Superior temporal gyrus (tissue), 1 donor: ENCODE measurements around the gene VRK3.
"Not testable (repeated sequence)": the region's sequence is repeated elsewhere in the genome, so short reads cannot be mapped to it uniquely, and the experiment has no call there.

Source experiments
- DNase-seq: peaks from one replicate; pipeline ENCODE4 v3.0.0-alpha.2; 2016; ENCODE audit errors: extremely low spot score

The VRK3 gene

DNA sequence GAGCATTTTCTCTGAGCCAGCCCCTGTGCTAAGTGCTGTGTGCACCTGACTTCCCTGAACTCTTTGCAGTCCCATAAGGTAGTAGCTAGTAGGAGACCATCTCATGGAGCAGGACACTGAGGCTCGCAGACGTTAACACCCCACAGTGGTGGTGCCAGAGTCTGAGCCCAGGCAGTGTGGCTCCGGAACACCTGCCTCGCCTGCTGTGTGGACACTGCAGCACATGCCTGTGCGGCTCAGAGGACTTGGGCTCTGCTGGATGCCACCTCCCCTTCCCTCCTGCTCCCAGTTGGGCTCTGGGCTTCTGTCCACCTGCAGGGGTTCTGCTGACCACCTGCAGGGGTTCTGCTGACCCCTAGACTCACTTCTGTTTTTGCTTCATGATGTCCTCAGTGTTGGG is 37.2 kb downstream of the VRK3 start:
- DNase-seq, result no peak

DNA sequence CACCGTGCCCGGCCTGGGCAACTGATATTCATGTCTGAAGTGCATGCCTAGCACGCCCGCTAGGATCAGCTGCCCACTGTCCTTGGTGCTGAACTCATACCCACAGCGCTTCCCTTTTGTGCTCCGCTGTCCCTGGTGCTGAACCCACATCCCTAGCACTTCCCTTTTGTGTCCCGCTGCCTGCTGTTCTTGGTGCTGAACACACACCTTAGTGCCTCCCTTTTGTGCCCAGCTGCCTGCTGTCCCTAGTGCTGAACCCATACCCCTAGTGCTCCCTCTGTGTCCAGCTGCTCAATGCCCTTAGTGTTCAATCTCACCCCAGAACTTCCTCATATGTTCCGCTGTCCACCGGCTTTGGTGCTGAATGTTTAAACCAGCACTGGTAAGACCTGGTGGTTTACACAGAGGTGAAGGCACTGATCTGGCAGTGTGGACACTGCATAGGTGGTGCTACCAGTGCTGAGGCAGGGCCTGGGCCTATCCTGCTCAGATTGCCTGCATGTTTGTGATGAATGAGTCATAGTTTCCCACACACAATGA is 37.9 kb downstream of the VRK3 start:
- peak; percentile 77 for DNase-seq

GRCh38 chr19:49986354-49986753 is 38.8 kb downstream of the VRK3 start:
- no peak for DNase-seq

DNA sequence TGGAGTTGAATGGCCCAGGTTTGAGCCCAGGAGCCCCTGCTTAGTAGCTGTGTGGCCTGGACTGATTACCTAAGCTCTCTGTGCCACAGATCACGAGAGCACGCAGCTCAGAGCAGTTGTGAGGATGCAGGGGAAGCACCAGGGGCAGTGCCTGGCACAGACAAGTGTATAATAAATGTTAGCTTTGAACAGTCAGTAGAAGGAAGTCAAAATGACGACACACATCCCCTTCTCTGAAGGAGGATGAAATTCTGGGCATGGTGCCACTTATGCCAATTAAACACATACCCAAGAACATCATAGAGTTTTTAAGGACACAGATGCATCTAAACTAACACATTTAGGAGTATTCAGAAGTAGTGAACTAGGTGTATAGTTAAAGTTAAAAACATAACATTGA is 39.3 kb downstream of the VRK3 start:
- DNase-seq, result peak; percentile 23

DNA sequence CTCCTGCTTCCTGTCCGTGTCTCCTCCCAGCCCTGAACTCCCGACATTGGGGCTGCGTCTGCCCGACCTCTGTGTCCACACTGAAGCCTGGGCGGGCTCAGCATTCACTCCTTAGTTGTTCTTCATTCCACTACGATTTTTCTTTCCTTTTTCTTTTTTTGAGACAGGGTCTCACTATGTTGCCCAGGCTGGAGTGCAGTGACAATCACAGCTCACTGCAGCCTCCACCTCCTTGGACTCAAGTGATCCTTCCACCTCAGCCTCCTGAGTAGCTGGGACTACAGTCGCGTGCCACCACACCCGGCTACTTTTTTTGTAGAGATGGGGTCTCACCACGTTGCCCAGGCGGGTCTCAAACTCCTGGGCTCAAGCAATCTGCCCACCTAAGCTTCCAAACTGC is 40.7 kb downstream of the VRK3 start:
- DNase-seq, result no peak

DNA sequence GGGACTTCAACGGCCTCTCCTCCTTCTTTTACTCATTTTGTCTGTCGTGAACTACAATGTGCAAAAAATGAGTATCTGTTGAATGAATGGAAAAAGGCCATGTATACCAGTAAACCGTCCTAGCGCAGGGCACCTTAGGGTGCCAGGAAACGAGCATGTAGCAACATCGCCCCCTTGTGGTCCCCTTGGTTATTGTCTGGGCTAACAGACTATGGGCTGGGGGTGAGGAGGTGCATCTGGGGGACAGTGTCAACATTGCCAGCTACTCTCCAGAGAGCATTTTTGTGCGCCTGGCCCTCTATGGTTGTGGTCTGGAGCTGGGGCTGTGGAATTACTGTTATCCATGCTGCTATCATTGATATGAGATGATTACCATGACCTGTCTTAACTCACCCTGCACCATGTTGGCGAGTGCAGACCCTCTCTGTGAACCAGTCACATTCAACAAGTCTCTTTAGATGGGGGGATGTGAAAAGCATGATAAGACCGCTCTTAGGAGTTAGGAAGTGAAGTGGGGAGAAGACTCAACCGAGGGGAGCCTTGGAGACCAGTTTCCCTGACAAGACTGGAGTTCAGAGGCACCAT is 41.4 kb downstream of the VRK3 start:
- DNase-seq, result peak; percentile 77

- DNase-seq, result no peak
Observed at GRCh38 chr19:49981603-49982593, 43.3 kb downstream of the VRK3 start.

GRCh38 chr19:49978324-49978723 is 46.8 kb downstream of the VRK3 start:
- DNase-seq, result no peak

DNA sequence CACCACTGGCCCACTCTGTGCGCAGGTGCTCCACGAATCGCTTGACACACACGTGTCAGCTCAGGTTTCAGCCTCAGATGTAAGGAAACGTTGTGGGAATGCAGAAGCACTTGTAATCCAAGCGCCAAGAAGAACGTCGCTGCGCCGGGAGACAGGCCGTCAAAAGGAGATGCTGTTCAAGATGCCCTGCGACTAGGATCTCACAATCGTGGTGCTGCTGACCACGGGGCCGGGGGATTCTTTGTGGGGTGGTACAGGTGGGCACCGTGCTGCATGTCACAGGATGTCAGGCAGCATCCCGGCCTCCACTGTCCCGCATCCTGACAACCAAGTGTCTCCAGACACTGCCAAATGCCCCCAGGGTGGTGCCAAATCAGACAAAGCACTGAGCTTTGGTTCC is 47.3 kb downstream of the VRK3 start:
- DNase-seq, result no peak

DNA sequence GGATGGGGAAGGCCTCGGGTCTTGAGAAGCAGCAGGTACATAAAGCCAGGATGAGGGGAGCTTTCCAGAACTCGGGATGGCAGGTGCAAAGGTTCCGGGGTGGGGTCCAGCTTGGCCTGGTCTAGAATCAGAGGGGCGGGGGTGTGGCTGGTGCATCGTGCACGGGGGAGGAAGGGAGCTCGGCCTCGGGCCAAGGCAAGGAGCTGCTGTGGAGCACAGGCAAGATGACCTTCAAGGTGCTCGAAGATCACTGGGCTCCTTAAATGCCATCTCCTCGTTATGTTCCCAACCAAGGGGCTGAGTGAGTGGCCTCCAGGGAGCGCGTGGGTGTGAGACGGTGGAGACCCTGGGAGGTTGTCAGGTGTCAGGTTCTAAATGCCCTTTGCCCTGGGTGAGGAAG is 48.1 kb downstream of the VRK3 start:
- no peak for DNase-seq

DNA sequence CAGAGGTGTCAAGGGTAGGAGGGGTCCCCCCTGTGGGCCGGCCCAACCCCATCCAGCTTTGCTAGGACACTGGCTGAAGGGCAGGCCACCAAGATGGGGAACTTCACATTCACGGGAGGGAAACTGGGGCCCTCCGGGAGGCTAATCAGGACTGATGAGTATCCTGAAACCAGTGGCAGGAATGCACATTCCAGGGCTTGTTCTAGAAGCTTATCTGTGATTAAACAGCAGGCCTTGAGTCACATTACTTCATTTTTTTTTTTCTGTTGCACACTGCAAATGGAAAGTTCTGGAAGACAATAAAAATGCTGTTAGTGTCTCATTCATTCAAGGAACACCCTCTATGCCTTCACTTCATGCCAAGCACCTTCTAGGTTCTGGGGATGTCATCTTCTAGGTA is 48.7 kb downstream of the VRK3 start:
- DNase-seq, result no peak

GRCh38 chr19:49975051-49975450 is 50.1 kb downstream of the VRK3 start:
- no peak for DNase-seq

GRCh38 chr19:49973987-49974386 is 51.2 kb downstream of the VRK3 start:
- no peak for DNase-seq

- no peak for DNase-seq
Observed at GRCh38 chr19:49972841-49973240, 52.3 kb downstream of the VRK3 start.

- DNase-seq, result no peak
Observed at GRCh38 chr19:49971991-49972411, 53.2 kb downstream of the VRK3 start.

GRCh38 chr19:49969355-49969754 is 55.8 kb downstream of the VRK3 start:
- not testable (repeated sequence) for DNase-seq

DNA sequence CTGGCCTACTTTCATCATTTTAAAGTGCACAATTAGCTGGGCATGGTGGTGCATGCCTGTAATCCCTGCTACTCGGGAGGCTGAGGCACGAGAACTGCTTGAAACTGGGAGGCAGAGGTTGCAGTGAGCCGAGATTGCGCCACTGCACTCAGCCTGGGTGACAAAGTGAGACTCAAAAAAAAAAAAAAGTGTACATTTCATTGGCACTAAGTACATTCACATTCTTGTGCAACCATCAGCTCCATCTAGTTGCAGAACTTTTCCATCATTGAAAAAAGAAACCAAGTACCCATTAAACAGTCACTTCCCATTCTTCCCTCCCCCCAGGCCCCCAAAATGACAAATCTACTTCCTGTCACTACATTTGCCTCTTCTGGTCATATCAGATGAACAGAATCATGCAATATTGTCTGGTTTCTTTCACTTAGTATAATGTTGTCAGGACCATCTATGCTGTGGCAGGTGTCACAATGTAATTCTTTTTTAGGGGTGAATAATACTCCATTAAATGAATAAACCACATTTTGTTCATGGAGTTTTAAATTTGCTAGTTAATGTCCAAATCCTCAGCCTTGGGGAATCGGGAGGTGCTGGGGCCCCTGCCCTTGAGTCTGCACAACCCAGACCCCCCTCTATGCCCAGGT is 56.8 kb downstream of the VRK3 start:
- DNase-seq, result no peak

DNA sequence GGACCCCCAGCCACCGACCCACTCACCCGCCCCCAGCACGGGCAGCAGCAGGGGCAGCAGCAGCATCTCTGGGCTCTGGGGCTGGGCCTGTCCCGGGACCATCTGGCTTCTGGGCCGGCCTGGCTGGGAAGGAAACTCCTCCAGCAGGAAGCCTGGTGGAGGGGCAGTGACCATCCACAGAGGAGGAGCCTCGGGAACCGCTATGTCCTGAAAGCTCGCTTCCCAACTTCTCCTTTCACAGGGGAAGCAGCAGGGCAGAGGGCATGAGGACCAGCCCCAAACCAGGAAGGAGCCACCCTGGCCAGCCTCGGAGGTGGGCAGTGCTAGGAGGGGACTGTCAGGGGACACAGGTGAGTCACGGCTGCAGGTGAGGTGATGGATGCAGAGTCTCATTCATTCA is 64.2 kb downstream of the VRK3 start, which contains the start of gene SIGLEC11:
SIGLEC11 (minus strand) TSS at position 193 of the 400 bp plus-strand sequence; CDS start at position 102, 91 bp downstream.
- DNase-seq, result not testable (repeated sequence)

DNA sequence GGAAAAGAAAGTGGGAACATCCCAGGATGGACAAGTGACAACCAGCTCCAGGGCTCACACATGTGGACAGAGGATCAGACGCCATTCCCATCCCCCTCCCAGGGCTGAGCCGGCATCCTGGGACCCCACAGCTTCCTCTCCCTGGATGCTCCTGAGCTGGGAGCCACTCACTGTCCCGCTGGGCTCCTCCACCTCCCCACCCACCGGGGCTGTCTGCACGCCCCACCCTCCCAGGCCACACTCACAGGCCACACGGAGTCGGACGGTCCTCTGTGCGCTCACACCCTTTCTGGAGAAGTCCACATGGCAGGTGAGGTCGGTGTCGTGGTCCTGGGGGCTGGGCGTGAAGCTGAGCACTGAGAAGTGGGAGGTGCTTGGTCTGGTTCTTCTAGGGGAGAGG is 65.3 kb downstream of the VRK3 start:
- DNase-seq, result not testable (repeated sequence)

DNA sequence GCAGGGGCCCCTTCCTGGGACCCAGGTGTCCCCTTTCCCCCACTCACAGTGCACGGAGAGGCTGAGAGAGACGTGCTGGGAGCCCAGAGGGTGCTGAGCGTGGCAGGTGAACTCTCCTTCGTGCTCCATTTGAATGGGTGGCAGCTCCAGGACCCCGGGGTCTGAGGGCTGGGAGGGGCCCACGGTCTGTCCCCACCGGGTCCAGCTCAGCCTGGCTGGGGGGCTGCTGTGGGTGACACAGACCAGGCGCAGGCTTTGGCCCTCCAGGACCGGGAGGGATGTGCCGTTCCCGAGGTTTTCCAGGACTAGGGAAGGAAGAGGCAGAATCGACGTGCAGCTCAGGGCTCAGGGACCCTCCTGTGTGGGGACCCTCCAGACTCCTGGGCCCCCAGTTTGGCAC is 66.6 kb downstream of the VRK3 start:
- not testable (repeated sequence) for DNase-seq

GRCh38 chr19:49958144-49958543 is 67.0 kb downstream of the VRK3 start:
- DNase-seq, result not testable (repeated sequence)

DNA sequence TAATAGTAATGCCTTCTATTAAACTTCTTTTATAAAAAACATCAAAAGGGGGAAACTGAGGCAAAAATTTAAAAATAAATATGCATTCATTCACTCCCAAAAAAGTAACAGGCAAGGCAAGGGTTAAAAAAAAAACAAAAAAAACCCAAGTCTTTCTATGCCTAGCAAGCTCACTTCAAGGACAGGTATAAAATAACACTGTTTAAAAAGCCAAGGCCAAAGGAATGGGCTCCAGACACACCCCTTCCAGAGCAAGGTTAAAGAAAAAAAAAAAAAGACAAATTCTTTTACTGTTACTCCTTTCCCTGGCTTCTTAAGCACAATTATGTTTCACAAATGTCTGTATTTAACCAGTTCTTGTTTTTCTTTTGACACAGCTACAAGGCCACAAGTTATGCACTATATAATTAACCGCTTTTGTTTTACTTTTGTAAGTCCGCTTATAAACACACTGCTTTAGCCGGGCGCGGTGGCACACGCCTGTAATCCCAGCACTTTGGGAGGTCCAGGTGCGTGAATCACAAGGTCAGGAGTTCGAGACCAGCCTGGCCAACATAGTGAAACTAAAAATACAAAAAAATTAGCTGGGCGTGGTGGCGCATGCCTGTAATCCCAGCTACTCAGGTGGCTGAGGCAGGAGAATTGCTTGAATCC is 67.8 kb downstream of the VRK3 start:
- no peak for DNase-seq
